Thoracic aorta (tissue), 2 donors: Measurements from ENCODE around the gene PLA2G4F. TPM values are rescaled to one million over a fixed set of nuclear protein-coding genes. Genes with fewer than 3 reads are reported as not detected.

Source experiments
- ATAC-seq: fragments of 150-250 bp; one replicate; pipeline ENCODE4 v1.8.0; 2017; ENCODE audit warnings: low read depth; ENCODE audit not compliant: insufficient number of reproducible peaks, low FRiP score
- DNase-seq: peaks from one replicate; pipeline ENCODE4 v3.0.0-alpha.2; 2020; ENCODE audit warnings: low spot score
- H3K27ac ChIP-seq, 2 donors: fragments of 200-600 bp; sonication (generic); 1 replicate in 1 of 2; 2 replicates in 1 of 2; pipeline ENCODE4 v1.5.1; 2016; ENCODE audit warnings: mild to moderate bottlenecking in 2 of 2, moderate library complexity in 2 of 2
- H3K27me3 ChIP-seq: fragments of 200-600 bp; sonication (generic); replicated peaks from 2 replicates; pipeline ENCODE4 v1.6.0; 2016; ENCODE audit warnings: mild to moderate bottlenecking; ENCODE audit not compliant: insufficient read depth
- H3K36me3 ChIP-seq: fragments of 200-600 bp; sonication (generic); one replicate; pipeline ENCODE4 v1.5.1; 2016
- H3K4me1 ChIP-seq, 2 donors: fragments of 200-600 bp; sonication (generic); 1 replicate in 1 of 2; 2 replicates in 1 of 2; pipeline versions ENCODE4 v1.5.1 to v1.6.0; 2016; ENCODE audit warnings: low read depth in 2 of 2, mild to moderate bottlenecking in 1 of 2; ENCODE audit not compliant: control insufficient read depth in 1 of 2
- H3K4me3 ChIP-seq: fragments of 200-600 bp; sonication (generic); 2 replicates; pipeline ENCODE4 v1.5.1; 2016; ENCODE audit warnings: mild to moderate bottlenecking
- H3K9me3 ChIP-seq: fragments of 200-600 bp; sonication (generic); 2 replicates; pipeline ENCODE4 v1.5.1; 2016
- total RNA-seq, 2 donors: library from RNA; depleted of rRNA; stranded (reverse); fragments of >200 nt; gene quantifications; one replicate each; pipeline versions ENCODE4 v1.1.0 to v1.2.3, GENCODE V29; 2016
- TF ChIP-seq, protein P1 (sequence below): fragments of 200-600 bp; sonication (generic); IDR thresholded peaks from one replicate; pipeline ENCODE4 v1.5.1; 2019; ENCODE audit warnings: antibody characterized with exemption

Gene PLA2G4F
- total RNA-seq, 2 donors from 2014 or later: 0.27 to 0.78 TPM

DNA sequence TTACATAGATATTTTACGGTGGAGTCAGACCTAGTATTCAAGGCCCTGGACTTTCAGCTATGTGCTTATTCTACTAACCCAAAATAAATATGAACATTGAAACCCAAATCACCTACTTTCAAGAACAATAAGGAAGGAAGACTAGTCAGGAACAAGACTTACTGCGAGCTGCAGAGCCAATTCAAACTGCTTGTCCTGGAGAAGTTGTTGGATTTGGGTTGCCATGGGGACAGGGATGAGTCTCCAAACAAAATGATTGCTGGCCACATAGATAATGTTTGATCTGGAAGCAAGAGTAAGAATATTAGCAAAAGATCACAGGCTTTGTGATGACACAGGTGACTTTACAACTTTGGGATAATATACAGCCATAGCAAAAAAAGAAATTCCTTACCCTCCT is 21.6 kb upstream of the PLA2G4F start:
- no peak for ATAC-seq
- TF ChIP-seq, protein P1, sequence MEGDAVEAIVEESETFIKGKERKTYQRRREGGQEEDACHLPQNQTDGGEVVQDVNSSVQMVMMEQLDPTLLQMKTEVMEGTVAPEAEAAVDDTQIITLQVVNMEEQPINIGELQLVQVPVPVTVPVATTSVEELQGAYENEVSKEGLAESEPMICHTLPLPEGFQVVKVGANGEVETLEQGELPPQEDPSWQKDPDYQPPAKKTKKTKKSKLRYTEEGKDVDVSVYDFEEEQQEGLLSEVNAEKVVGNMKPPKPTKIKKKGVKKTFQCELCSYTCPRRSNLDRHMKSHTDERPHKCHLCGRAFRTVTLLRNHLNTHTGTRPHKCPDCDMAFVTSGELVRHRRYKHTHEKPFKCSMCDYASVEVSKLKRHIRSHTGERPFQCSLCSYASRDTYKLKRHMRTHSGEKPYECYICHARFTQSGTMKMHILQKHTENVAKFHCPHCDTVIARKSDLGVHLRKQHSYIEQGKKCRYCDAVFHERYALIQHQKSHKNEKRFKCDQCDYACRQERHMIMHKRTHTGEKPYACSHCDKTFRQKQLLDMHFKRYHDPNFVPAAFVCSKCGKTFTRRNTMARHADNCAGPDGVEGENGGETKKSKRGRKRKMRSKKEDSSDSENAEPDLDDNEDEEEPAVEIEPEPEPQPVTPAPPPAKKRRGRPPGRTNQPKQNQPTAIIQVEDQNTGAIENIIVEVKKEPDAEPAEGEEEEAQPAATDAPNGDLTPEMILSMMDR: no peak
- Histone ChIP-seq H3K9me3 (no peaks in the 10 kb centered on the region), H3K27ac (no peak overlapping the region), H3K4me1 (no peaks in the 10 kb centered on the region), H3K27me3 (no peaks in the 10 kb centered on the region), H3K4me3 (no peak overlapping the region), H3K36me3 (peaks cover 57% of the 10 kb centered on the region)
- no peak for DNase-seq

DNA sequence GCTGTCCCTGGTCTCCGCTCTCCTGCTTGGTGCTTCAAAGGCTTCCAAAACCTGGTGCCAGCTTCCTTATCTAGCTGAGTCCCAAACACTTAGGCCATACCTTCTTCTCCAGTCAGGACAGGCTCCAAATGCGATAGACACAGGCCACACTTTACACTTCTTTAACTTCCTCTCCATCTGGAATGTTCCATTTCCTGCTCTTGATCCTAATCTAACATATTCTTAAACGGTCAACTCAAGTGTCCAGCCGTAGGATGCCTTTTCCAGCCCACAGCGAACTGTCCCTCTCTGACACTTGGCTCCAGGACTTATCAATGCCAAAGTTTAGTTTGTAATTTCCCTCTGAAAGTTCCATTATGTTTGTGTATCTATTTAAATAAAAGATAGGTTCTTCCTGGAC is 19.2 kb upstream of the PLA2G4F start:
- Histone ChIP-seq H3K9me3 (no peaks in the 10 kb centered on the region), H3K27me3 (no peaks in the 10 kb centered on the region), H3K27ac (no peak overlapping the region), H3K4me1 (no peaks in the 10 kb centered on the region), H3K36me3 (peaks cover 65% of the 10 kb centered on the region), H3K4me3 (no peak overlapping the region)
- no peak for DNase-seq
- TF ChIP-seq, protein P1: no peak
- ATAC-seq: no peak

DNA sequence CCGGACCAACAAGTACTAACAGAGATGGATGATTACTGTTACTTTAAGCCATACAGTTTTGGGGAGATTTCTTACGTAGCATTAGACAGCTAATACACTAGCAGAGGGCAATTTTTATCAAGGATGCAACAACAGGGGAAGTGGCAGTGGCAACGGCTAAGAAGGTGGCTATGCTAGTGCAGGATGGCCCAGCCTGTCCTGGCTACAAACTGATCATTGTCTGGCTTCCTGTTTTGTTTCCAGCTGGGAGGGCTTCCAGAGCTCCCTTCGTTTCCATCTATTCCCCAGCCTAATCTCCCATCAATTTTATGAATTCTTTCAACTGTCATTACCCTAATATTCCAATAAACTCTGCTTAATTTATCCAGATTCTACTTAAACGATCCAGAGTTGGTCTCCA is 16.0 kb upstream of the PLA2G4F start:
- Histone ChIP-seq H3K36me3 (peaks cover 68% of the 10 kb centered on the region), H3K27me3 (no peaks in the 10 kb centered on the region), H3K4me3 (no peak overlapping the region), H3K27ac (no peak overlapping the region), H3K9me3 (no peaks in the 10 kb centered on the region), H3K4me1 (no peaks in the 10 kb centered on the region)
- ATAC-seq: no peak
- DNase-seq: no peak
- TF ChIP-seq, protein P1: no peak

DNA sequence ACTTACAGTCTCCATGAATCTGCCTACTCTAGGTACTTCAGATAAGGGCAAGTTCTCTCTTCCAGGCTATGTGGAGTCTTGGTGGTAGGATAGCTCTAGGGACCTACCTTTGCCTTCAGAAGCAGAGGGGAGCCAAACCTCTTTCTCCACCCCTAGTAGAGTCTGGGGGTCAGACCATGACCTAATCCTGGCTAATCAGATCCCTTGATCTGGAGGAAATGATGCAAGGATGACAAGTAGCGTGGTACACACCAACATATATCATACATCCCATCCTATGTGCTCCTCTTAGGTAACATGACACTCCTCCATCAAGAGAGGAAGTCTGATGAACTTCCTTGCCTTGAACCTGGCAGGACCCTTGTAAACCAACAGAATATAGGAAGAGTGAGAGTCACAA is 15.4 kb upstream of the PLA2G4F start:
- H3K36me3 ChIP-seq: peaks cover 71% of the 10 kb centered on the region
- DNase-seq (no peak), ATAC-seq (no peak)
- H3K9me3 ChIP-seq: no peaks in the 10 kb centered on the region
- H3K27me3 ChIP-seq: no peaks in the 10 kb centered on the region
- H3K4me1 ChIP-seq: no peaks in the 10 kb centered on the region
- no peak overlapping the region for H3K27ac ChIP-seq
- H3K4me3 ChIP-seq: no peak overlapping the region
- TF ChIP-seq, protein P1: no peak

DNA sequence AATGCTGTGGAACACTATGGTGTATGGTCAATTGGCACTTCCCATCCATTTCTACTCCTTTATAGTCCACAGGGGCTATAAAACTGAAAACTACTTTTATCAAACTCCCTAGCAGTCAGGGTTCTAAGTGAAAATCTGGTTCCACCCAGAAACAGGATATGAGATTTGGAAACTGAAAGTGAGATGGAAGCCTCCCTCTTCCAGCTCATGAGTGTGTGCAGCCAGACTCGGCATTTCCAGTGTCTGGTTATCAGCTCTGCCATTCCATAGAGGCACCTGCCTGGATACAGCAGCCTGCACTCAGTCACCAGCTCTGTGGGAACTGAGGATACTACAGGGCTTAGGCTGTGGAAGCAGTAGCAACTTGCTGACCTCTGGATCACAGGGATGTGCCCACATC is 14.7 kb upstream of the PLA2G4F start:
- TF ChIP-seq, protein P1: no peak
- ATAC-seq (no peak), DNase-seq (no peak)
- H3K9me3 ChIP-seq: no peaks in the 10 kb centered on the region
- H3K4me1 ChIP-seq: no peaks in the 10 kb centered on the region
- H3K4me3 ChIP-seq: no peak overlapping the region
- peaks cover 75% of the 10 kb centered on the region for H3K36me3 ChIP-seq
- H3K27ac ChIP-seq: no peak overlapping the region
- no peaks in the 10 kb centered on the region for H3K27me3 ChIP-seq
